ENCODE results near the gene NFKB2. TPM values are rescaled to one million over a fixed set of nuclear protein-coding genes. Genes with fewer than 3 reads are reported as not detected.

Gene NFKB2
- total RNA-seq, 1 donor, result 16.2 TPM

DNA sequence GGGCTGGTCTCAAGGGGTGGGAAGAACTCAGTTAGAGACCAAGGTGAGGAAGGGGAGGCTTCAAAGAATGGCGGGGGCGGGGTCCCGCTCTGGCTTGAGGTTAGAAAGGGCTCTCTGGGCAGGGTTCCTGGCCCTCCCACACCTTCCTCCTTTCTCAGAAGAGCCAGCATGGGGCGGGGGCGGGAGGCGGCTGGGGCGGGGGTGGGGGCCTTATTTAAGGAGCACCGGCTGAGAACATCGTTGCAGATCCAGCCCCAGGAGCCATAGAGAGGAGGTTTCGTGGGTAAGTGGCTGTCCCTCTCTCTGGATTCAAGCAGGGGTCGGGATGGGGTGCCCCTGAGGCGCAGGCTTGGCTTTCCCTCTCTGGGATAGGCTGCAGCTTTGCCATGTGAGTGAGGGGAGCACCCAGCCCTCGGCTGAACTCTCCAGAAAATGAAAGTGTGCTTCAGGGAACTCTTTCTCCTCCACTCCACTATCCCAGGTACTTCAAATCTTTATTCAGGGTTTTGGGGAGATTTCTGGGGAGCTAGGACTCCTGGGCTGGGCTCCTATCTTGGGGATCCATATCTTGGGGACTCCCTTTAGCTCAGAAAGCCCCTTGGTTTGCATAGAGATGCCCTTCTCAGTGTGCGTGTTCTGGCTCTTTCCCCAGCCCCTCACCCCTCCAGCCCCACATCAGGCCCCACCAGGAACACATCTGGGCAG, 40.2 kb downstream of the NFKB2 start:
- TF ChIP-seq, protein P1, sequence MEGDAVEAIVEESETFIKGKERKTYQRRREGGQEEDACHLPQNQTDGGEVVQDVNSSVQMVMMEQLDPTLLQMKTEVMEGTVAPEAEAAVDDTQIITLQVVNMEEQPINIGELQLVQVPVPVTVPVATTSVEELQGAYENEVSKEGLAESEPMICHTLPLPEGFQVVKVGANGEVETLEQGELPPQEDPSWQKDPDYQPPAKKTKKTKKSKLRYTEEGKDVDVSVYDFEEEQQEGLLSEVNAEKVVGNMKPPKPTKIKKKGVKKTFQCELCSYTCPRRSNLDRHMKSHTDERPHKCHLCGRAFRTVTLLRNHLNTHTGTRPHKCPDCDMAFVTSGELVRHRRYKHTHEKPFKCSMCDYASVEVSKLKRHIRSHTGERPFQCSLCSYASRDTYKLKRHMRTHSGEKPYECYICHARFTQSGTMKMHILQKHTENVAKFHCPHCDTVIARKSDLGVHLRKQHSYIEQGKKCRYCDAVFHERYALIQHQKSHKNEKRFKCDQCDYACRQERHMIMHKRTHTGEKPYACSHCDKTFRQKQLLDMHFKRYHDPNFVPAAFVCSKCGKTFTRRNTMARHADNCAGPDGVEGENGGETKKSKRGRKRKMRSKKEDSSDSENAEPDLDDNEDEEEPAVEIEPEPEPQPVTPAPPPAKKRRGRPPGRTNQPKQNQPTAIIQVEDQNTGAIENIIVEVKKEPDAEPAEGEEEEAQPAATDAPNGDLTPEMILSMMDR (IDR thresholded peaks at IDR 0.05; ENCODE audit: insufficient read depth, low read length), result no peak
- DNase-seq (ENCODE audit: low read depth), result peak; percentile 11
- peak overlapping the region; percentile 54 for H3K4me3 ChIP-seq (ENCODE audit: low read depth, low read length)

DNA sequence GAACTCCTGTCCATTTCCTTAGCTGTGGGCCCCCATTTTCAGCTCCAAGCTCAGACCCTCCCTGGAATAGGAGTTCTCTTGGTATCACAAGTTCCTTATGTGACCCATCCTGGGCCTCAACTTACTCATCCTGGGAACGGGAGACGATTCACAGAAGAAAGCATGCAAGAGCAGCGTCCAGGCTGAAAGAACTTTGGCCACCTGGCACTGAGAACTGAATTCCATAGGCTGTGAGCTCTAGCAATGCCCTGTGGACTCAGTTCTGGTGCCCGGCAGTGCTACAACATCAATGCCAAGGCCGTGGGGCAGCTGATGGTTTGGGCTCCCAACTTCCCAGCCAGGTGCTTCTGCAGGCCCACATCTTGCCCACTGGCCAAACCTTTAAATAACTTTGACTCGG, 40.8 kb downstream of the NFKB2 start:
- H3K4me3 ChIP-seq (ENCODE audit: low read depth, low read length), result peak overlapping the region; percentile 18
- TF ChIP-seq, protein P1 (IDR thresholded peaks at IDR 0.05; ENCODE audit: insufficient read depth, low read length), result no peak
- DNase-seq (ENCODE audit: low read depth), result no peak

DNA sequence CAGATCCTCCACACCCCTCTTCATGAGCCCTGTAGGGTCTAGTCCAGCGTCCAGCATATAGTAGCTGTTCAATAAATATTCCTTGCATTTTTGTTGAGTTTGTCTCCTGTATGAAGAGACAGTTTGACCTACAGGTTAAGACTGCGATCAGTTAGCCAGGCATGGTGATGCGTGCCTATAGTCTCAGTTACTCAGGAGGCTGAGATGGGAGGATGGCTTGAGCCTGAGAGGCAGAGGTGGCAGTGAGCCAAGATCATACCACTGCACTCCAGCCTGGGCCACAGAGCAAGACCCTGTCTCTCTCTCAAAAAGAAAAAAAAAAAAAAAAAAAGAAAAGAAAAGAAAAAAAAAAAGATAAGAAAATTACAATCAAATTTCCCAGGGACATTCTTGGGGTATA, 42.0 kb downstream of the NFKB2 start:
- DNase-seq (ENCODE audit: low read depth), result no peak
- no peak overlapping the region for H3K4me3 ChIP-seq (ENCODE audit: low read depth, low read length)
- TF ChIP-seq, protein P1 (IDR thresholded peaks at IDR 0.05; ENCODE audit: insufficient read depth, low read length), result no peak

DNA sequence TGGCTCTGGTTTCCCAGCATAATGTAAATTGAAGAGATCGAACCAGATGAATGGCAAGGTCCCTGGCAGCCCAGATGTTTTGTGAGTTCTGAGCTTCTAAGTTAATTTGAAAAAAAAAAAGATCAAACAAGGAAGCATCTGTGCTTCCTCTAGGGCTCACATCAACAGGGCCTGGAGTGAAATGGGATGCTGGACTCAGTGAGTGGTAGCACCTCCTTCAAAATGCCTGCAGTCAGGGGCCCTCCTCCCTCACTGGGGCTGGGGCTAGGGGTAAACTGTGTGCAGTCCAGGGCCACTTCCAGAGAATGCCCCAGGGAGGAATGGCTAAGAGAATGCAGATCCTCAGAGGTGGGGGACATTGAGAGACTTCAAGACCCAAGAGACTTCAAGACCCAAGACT, 42.9 kb downstream of the NFKB2 start:
- no peak overlapping the region for H3K4me3 ChIP-seq (ENCODE audit: low read depth, low read length)
- DNase-seq (ENCODE audit: low read depth), result no peak
- TF ChIP-seq, protein P1 (IDR thresholded peaks at IDR 0.05; ENCODE audit: insufficient read depth, low read length), result no peak

DNA sequence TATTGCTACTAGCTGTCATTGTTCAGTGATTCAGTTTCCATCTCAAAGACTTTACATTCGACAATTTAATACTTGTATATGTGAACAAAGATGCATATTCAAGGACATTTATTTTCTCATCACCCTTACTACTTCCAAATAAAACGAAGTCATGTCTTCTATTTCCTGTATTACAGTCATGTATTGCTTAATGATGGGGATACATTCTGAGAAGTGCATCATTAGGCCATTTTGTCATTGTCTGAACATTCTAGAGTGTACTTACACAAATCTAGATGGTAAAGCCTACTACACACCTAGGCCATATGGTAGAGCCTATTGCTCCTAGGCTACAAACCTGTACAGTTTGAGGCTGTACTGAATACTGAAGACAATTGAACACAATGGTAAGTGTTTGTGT, 49.3 kb downstream of the NFKB2 start:
- no peak for DNase-seq (ENCODE audit: low read depth)
- H3K4me3 ChIP-seq (ENCODE audit: low read depth, low read length), result no peak overlapping the region
- TF ChIP-seq, protein P1 (IDR thresholded peaks at IDR 0.05; ENCODE audit: insufficient read depth, low read length), result no peak

DNA sequence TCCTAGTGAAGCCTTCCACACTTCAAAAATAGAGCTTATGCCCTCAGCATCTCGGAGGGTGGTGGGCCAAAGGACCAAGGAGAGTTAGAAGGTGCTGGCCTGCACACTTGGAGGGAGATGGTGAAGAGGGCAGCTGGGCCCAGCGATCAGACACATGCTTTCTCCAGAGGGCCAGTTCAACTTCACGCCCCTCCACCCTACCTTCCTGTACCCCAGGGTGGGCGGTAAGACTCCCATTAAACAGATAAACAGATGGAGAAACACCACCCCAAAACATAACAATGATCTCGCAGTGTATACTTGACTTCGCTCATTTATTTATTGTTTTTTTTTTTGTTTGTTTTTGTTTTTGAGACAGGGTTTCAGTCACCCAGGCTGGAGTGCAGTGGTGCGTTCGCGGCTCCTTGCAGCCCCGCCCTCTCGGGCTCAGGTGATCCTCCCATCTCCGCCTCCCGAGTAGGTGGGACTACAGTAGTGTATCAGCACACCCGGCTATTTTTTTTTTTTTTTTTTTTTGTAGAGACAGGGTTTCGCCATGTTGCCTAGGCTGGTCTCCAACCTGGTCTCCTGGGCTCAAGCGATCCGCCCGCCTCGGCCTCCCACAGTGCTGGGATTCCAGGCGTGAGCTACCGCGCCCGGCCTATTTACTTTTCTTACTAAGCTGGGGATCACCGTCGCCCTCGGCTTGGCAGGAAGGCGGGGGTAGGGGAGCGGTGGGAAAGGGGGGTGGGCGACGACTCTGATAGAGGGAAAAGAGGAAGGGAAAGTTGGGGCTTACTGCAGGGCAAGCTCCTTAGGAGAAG, 54.0 kb downstream of the NFKB2 start:
- peak; percentile 37 for DNase-seq (ENCODE audit: low read depth)
- H3K4me3 ChIP-seq (ENCODE audit: low read depth, low read length), result peak overlapping the region; percentile 75
- TF ChIP-seq, protein P1 (IDR thresholded peaks at IDR 0.05; ENCODE audit: insufficient read depth, low read length), result no peak
